GM12891 (cell line): Measurements from ENCODE around the gene NALCN.

Source experiments
- PAX5 ChIP-seq: IDR thresholded peaks from 2 replicates; pipeline ENCODE4 v1.6.1; 2011; ENCODE audit warnings: low read length, moderate library complexity, mild to moderate bottlenecking; ENCODE audit not compliant: insufficient read depth, severe bottlenecking
- POLR2A ChIP-seq: IDR thresholded peaks from 2 replicates; pipeline ENCODE4 v1.6.1; 2011; ENCODE audit warnings: low read depth, low read length, control low read depth
- POLR2AphosphoS5 ChIP-seq: IDR thresholded peaks from 2 replicates; pipeline ENCODE4 v1.6.1; 2011; ENCODE audit warnings: low read depth, low read length, control low read depth
- TAF1 ChIP-seq: IDR thresholded peaks from 2 replicates; pipeline ENCODE4 v1.6.1; 2011; ENCODE audit warnings: low read depth, low read length, control low read depth

- no peak for TF ChIP-seq TAF1
- no peak for TF ChIP-seq POLR2AphosphoS5
- TF ChIP-seq POLR2A, result no peak
- TF ChIP-seq PAX5, result no peak
These were observed 205.5 kb downstream of the NALCN start for GRCh38 chr13:101210774-101211173.
